Stomach (tissue), 9 donors: ENCODE measurements around the gene SMAD2. TPM values are rescaled to one million over a fixed set of nuclear protein-coding genes. Genes with fewer than 3 reads are reported as not detected.

Experiments
- DNase-seq, 2 donors: peaks; one replicate each; pipeline versions ENCODE4 v3.0.0 to v3.0.0-alpha.2; 2013 to 2019
- H3K27ac ChIP-seq, 5 donors: fragments of 200-600 bp in 4 of 5; sonication (generic) in 4 of 5; one replicate each; pipeline ENCODE4 v1.5.1; 2013 to 2019; ENCODE audit warnings: mild to moderate bottlenecking in 1 of 5, moderate library complexity in 1 of 5
- H3K27me3 ChIP-seq, 3 donors: fragments of 200-600 bp; sonication (generic); one replicate each; pipeline ENCODE4 v1.5.1; 2017 to 2019; ENCODE audit warnings: mixed run types in 1 of 3
- H3K36me3 ChIP-seq, 4 donors: fragments of 200-600 bp; sonication (generic); 1 replicate in 3 of 4; 2 replicates in 1 of 4; pipeline ENCODE4 v1.5.1; 2016 to 2019
- H3K4me1 ChIP-seq, 4 donors: fragments of 200-600 bp; sonication (generic); one replicate each; pipeline ENCODE4 v1.5.1; 2016 to 2019
- H3K4me3 ChIP-seq, 4 donors: fragments of 200-600 bp; sonication (generic) in 3 of 4; one replicate each; pipeline ENCODE4 v1.5.1; 2016 to 2019; ENCODE audit warnings: mild to moderate bottlenecking in 1 of 4
- H3K9me3 ChIP-seq, 4 donors: fragments of 200-600 bp; sonication (generic); one replicate each; pipeline ENCODE4 v1.5.1; 2016 to 2019
- CTCF ChIP-seq, 7 experiments: fragments of 450-650 bp in 4 of 7; fragments of 200-600 bp in 3 of 7; sonication (generic) in 3 of 7; IDR thresholded peaks; one replicate each; pipeline ENCODE4 v1.5.1; 2016 to 2019; ENCODE audit warnings: antibody characterized with exemption in 7 of 7, control low read depth in 2 of 7, mild to moderate bottlenecking in 1 of 7
- EP300 ChIP-seq: sonication (generic); formaldehyde crosslinking; IDR thresholded peaks from one replicate; pipeline ENCODE4 v1.6.1; 2017; ENCODE audit warnings: antibody characterized with exemption
- POLR2A ChIP-seq, 4 donors: fragments of 450-650 bp; IDR thresholded peaks; one replicate each; pipeline ENCODE4 v1.6.1; 2016; ENCODE audit warnings: antibody characterized with exemption in 4 of 4, control low read depth in 2 of 4, mild to moderate bottlenecking in 1 of 4, moderate library complexity in 1 of 4
- POLR2AphosphoS5 ChIP-seq, 3 donors: sonication (generic); formaldehyde crosslinking; IDR thresholded peaks; one replicate each; pipeline ENCODE4 v1.6.1; 2016; ENCODE audit warnings: antibody characterized with exemption in 3 of 3
- WGBS, 5 donors: extraction: QIAGEN DNeasy Blood & Tissue Kit in 3 of 5; methylation state at CpG; one replicate each; pipeline versions ENCODE4 v1.1.5 to v1.1.7; 2013 to 2018; 5-methylcytosine and 5-hydroxymethylcytosine counted together
- intact Hi-C: fragments of 100-400 bp; cut with DNase I; formaldehyde crosslinking; loops from one replicate; pipeline ENCODE4 v1.15.1; 2023; ENCODE audit warnings: low total_unique reads
- polyA plus RNA-seq, 3 donors: library from polyadenylated mRNA; stranded (reverse); fragments of 200-250 nt; gene quantifications; one replicate each; pipeline ENCODE4 v1.2.3, GENCODE V29; 2013
- total RNA-seq, 5 donors: library from RNA; depleted of rRNA; stranded (reverse); fragments of >200 nt; gene quantifications; one replicate each; pipeline versions ENCODE4 v1.1.0 to v1.2.3, GENCODE V29; 2014 to 2016
- donor health status: healthy with polysubstance abuse.
- donor health status: Bipolar disorder and iron deficiency.
- donor health status: healthy.

Gene SMAD2
- total and polyA plus RNA-seq, 8 donors, result 18.9 to 233 (median 46.3) TPM

- Histone ChIP-seq H3K9me3 (no peaks in the 10 kb centered on the region), H3K4me1 (peaks cover 0 to 15% (median 3%) of the 10 kb centered on the region in 4 donors), H3K4me3 (no peak overlapping the region), H3K36me3 (no peaks in the 10 kb centered on the region), H3K27me3 (peaks cover 0 to 24% (median 0%) of the 10 kb centered on the region in 3 donors), H3K27ac (no peak overlapping the region)
- 72 to 82% (median 79%) methylated on average over 13 of the region's 13 CpGs for WGBS, 5 donors
- DNase-seq, result no peak
- TF ChIP-seq POLR2AphosphoS5 (IDR thresholded peaks at IDR 0.05) (no peak), EP300 (no peak), CTCF (IDR thresholded peaks at IDR 0.05) (no peak), POLR2A (IDR thresholded peaks at IDR 0.05) (no peak)
- intact Hi-C loops, result no loop called here
These were observed 131.1 kb downstream of the SMAD2 start for GRCh38 chr18:47799376-47799775.

- no peak overlapping the region for H3K4me3 ChIP-seq
- H3K36me3 ChIP-seq, result no peaks in the 10 kb centered on the region
- H3K4me1 ChIP-seq, result peaks cover 0 to 15% (median 3%) of the 10 kb centered on the region in 4 donors
- WGBS, 5 donors, result 68 to 85% (median 74%) methylated on average over 11 of the region's 11 CpGs
- no peak for DNase-seq
- intact Hi-C loops, result no loop called here
- H3K27ac ChIP-seq, result no peak overlapping the region
- H3K9me3 ChIP-seq, result no peaks in the 10 kb centered on the region
- TF ChIP-seq EP300 (no peak), POLR2A (IDR thresholded peaks at IDR 0.05) (no peak), CTCF (IDR thresholded peaks at IDR 0.05) (no peak), POLR2AphosphoS5 (IDR thresholded peaks at IDR 0.05) (no peak)
- H3K27me3 ChIP-seq, result peaks cover 0 to 33% (median 0%) of the 10 kb centered on the region in 3 donors
These were observed 132.1 kb downstream of the SMAD2 start for GRCh38 chr18:47798366-47798765.

- H3K4me3 ChIP-seq, result no peak overlapping the region
- no peak for DNase-seq
- H3K9me3 ChIP-seq, result no peaks in the 10 kb centered on the region
- H3K36me3 ChIP-seq, result no peaks in the 10 kb centered on the region
- intact Hi-C loops, result no loop called here
- peaks cover 0 to 15% (median 3%) of the 10 kb centered on the region in 4 donors for H3K4me1 ChIP-seq
- TF ChIP-seq POLR2AphosphoS5 (IDR thresholded peaks at IDR 0.05) (no peak), EP300 (no peak)
- 87 to 91% (median 90%) methylated on average over 5 of the region's 5 CpGs for WGBS, 5 donors
- peaks cover 0 to 33% (median 0%) of the 10 kb centered on the region in 3 donors for H3K27me3 ChIP-seq
- no peak overlapping the region for H3K27ac ChIP-seq
These were observed 133.3 kb downstream of the SMAD2 start for GRCh38 chr18:47797126-47797525.

- intact Hi-C loops, result no loop called here
- H3K27ac ChIP-seq, result no peak overlapping the region
- no peaks in the 10 kb centered on the region for H3K9me3 ChIP-seq
- H3K27me3 ChIP-seq, result peaks cover 0 to 18% (median 0%) of the 10 kb centered on the region in 3 donors
- WGBS, 5 donors, result 36 to 51% (median 44%) methylated on average over 7 of the region's 7 CpGs
- peaks cover 0 to 15% (median 3%) of the 10 kb centered on the region in 4 donors for H3K4me1 ChIP-seq
- TF ChIP-seq POLR2AphosphoS5 (IDR thresholded peaks at IDR 0.05) (no peak), CTCF (IDR thresholded peaks at IDR 0.05) (no peak), EP300 (no peak), POLR2A (IDR thresholded peaks at IDR 0.05) (no peak)
- peak in 1 of 2 donors; percentile 38 for DNase-seq
- H3K4me3 ChIP-seq, result no peak overlapping the region
- no peaks in the 10 kb centered on the region for H3K36me3 ChIP-seq
These were observed 135.0 kb downstream of the SMAD2 start for GRCh38 chr18:47795434-47795814.

GRCh38 chr18:47794725-47795433 lies 135.6 kb downstream of the SMAD2 start:
- no peaks in the 10 kb centered on the region for H3K9me3 ChIP-seq
- intact Hi-C loops, result no loop called here
- TF ChIP-seq EP300, result no peak
- TF ChIP-seq POLR2A (IDR thresholded peaks at IDR 0.05), result no peak
- no peak for TF ChIP-seq CTCF (IDR thresholded peaks at IDR 0.05)
- TF ChIP-seq POLR2AphosphoS5 (IDR thresholded peaks at IDR 0.05), result no peak
- DNase-seq, result no peak
- 46 to 60% (median 50%) methylated on average over 8 to 14 of the region's 14 CpGs for WGBS, 5 donors
- no peak overlapping the region for H3K27ac ChIP-seq
- H3K4me3 ChIP-seq, result no peak overlapping the region
- H3K36me3 ChIP-seq, result no peaks in the 10 kb centered on the region
- H3K4me1 ChIP-seq, result peaks cover 0 to 15% (median 3%) of the 10 kb centered on the region in 4 donors
- peaks cover 0 to 15% (median 0%) of the 10 kb centered on the region in 3 donors for H3K27me3 ChIP-seq
